Chondrocyte (in vitro differentiated cells): ENCODE results near the gene CPHXL. TPM values are rescaled to one million over a fixed set of nuclear protein-coding genes. Genes with fewer than 3 reads are reported as not detected.

ENCODE experiments used
- DNase-seq: peaks from one replicate; pipeline ENCODE4 v3.0.0; 2021; ENCODE audit warnings: mixed read lengths, low spot score
- H3K27ac Mint-ChIP-seq: one replicate; pipeline ENCODE4 v1.8.0; 2021; ENCODE audit warnings: mild to moderate bottlenecking, moderate library complexity, mixed read lengths; ENCODE audit not compliant: unreplicated experiment
- H3K27me3 Mint-ChIP-seq: 2 replicates; pipeline ENCODE4 v1.8.0; 2021; ENCODE audit warnings: low read depth, mixed read lengths
- H3K36me3 Mint-ChIP-seq: 2 replicates; pipeline ENCODE4 v1.8.0; 2021; ENCODE audit warnings: low read depth, mixed read lengths
- H3K4me1 Mint-ChIP-seq: 2 replicates; pipeline ENCODE4 v1.8.0; 2021; ENCODE audit warnings: low read depth, mild to moderate bottlenecking, mixed read lengths
- H3K4me3 Mint-ChIP-seq: one replicate; pipeline ENCODE4 v1.8.0; 2021; ENCODE audit warnings: mild to moderate bottlenecking, moderate library complexity, mixed read lengths; ENCODE audit not compliant: unreplicated experiment
- H3K9me3 Mint-ChIP-seq: 2 replicates; pipeline ENCODE4 v1.8.0; 2021; ENCODE audit warnings: low read depth, mixed read lengths
- long read RNA-seq: library from polyadenylated mRNA; stranded (forward); transcript quantifications from one replicate; pipeline ENCODE4 v2.0.0, GENCODE V29; 2021
- total RNA-seq: library from RNA; stranded (reverse); gene quantifications from 3 replicates; pipeline ENCODE4 v1.2.1, GENCODE V29; 2021
- TF ChIP-seq, protein P1 (sequence below): fragments of 200-600 bp; sonication (generic); IDR thresholded peaks from 2 replicates; pipeline ENCODE4 v1.5.0; 2021; ENCODE audit warnings: antibody characterized with exemption, mild to moderate bottlenecking, moderate library complexity

The CPHXL gene
- total RNA-seq, result not detected in 3 replicates
- long read RNA-seq, result 0 reads

- peaks cover 14% of the 10 kb centered on the region for H3K9me3 Mint-ChIP-seq
Observed at GRCh38 chr16:75726390-75726789, at the start of gene CPHXL. Gene CPHXL (minus strand): TSS chr16:75726490. CDS start chr16:75726442, 48 bp downstream.

GRCh38 chr16:75774197-75774596 lies 47.9 kb upstream of the CPHXL start:
- no peak for DNase-seq
- Mint-ChIP-seq H3K9me3 (no peaks in the 10 kb centered on the region), H3K27me3 (peaks cover 41% of the 10 kb centered on the region), H3K4me1 (no peaks in the 10 kb centered on the region), H3K27ac (no peak overlapping the region), H3K36me3 (no peaks in the 10 kb centered on the region), H3K4me3 (no peak overlapping the region)
- TF ChIP-seq, protein P1, sequence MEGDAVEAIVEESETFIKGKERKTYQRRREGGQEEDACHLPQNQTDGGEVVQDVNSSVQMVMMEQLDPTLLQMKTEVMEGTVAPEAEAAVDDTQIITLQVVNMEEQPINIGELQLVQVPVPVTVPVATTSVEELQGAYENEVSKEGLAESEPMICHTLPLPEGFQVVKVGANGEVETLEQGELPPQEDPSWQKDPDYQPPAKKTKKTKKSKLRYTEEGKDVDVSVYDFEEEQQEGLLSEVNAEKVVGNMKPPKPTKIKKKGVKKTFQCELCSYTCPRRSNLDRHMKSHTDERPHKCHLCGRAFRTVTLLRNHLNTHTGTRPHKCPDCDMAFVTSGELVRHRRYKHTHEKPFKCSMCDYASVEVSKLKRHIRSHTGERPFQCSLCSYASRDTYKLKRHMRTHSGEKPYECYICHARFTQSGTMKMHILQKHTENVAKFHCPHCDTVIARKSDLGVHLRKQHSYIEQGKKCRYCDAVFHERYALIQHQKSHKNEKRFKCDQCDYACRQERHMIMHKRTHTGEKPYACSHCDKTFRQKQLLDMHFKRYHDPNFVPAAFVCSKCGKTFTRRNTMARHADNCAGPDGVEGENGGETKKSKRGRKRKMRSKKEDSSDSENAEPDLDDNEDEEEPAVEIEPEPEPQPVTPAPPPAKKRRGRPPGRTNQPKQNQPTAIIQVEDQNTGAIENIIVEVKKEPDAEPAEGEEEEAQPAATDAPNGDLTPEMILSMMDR, result no peak

More at GRCh38 chr16:75726390-75726789, at the start of gene CPHXL:
- no peak within 1 kb of the TSS for H3K4me3 Mint-ChIP-seq
- H3K27ac Mint-ChIP-seq, result no peak within 1 kb of the TSS
- TF ChIP-seq, protein P1, result no peak
- peaks cover 4% of the 10 kb centered on the region for H3K36me3 Mint-ChIP-seq
- no peak for DNase-seq
- H3K4me1 Mint-ChIP-seq, result no peaks in the 10 kb centered on the region
- no peaks in the 10 kb centered on the region for H3K27me3 Mint-ChIP-seq

DNA sequence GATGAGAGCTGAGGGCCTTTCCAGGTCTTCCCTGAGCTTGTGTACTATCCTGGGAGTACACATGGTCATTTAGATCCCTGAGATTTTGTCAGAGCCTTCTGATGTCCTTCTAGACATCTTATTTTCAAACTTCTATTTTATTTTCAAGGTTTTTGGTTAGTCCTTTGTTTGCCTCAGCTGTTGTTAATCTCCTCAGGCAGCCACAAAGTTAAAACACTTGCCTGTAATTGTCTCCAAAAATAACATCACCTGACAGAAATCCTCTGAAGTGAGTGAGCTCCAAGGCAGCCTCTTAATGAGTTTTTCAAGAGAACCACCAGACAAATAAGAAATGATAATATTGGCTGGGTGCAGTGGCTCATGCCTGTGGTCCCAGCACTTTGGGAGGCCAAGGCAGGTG lies 43.8 kb upstream of the CPHXL start:
- no peak overlapping the region for H3K27ac Mint-ChIP-seq
- DNase-seq, result no peak
- no peak overlapping the region for H3K4me3 Mint-ChIP-seq
- TF ChIP-seq, protein P1, result no peak
- H3K4me1 Mint-ChIP-seq, result no peaks in the 10 kb centered on the region
- H3K36me3 Mint-ChIP-seq, result no peaks in the 10 kb centered on the region
- peaks cover 32% of the 10 kb centered on the region for H3K27me3 Mint-ChIP-seq
- no peaks in the 10 kb centered on the region for H3K9me3 Mint-ChIP-seq

DNA sequence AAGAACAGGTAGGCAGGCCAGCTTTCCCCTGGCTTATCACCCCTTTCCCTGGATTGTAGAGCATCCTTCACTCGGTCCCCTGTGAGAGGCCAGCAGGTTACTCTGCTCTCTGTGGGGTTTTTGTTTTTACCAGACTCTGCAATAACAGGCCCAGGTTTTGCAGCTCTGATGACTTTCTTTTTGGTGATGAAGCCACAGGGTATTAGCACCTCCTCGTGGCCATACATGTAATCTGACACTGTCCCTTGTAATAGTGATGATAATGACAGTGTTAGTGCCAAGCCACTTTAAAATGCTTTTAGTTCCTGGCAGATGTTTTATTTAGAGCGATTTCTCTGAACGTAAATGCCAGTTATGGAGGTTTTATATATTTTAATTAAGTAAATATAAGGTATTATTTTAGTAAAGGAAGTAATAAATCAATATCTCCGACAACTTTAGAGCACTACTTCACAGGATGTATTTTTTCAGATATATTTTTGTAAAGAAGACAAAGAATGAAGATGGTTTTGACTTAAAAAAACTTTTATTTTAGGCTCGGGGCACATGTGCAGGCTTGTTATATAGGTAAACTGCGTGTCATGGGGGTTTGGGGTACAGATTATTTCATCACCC lies 38.0 kb upstream of the CPHXL start:
- TF ChIP-seq, protein P1, result peak; percentile 88
- Mint-ChIP-seq H3K4me1 (no peaks in the 10 kb centered on the region), H3K27ac (no peak overlapping the region), H3K27me3 (peaks cover 22% of the 10 kb centered on the region), H3K9me3 (no peaks in the 10 kb centered on the region), H3K36me3 (no peaks in the 10 kb centered on the region), H3K4me3 (no peak overlapping the region)
- no peak for DNase-seq

GRCh38 chr16:75763204-75763603 lies 36.9 kb upstream of the CPHXL start:
- Mint-ChIP-seq H3K9me3 (no peaks in the 10 kb centered on the region), H3K4me1 (peaks cover 2% of the 10 kb centered on the region), H3K27me3 (peaks cover 23% of the 10 kb centered on the region), H3K4me3 (no peak overlapping the region), H3K27ac (no peak overlapping the region), H3K36me3 (no peaks in the 10 kb centered on the region)
- TF ChIP-seq, protein P1, result no peak
- no peak for DNase-seq
